Omental fat pad (tissue), 4 donors: ENCODE results near the gene PAN2. TPM values are rescaled to one million over a fixed set of nuclear protein-coding genes. Genes with fewer than 3 reads are reported as not detected.

Experiments
- ATAC-seq: fragments of 150-250 bp; one replicate; pipeline ENCODE4 v1.9.1; 2016; ENCODE audit warnings: mild to moderate bottlenecking, moderate library complexity; ENCODE audit not compliant: low FRiP score
- DNase-seq: peaks from one replicate; pipeline ENCODE4 v3.0.0-alpha.2; 2019; ENCODE audit warnings: low spot score
- total RNA-seq, 4 donors: library from RNA; depleted of rRNA; stranded (reverse); fragments of >200 nt; gene quantifications; one replicate each; pipeline ENCODE4 v1.1.0, GENCODE V29; 2016
- TF ChIP-seq, protein P1 (sequence below), 3 donors: fragments of 450-650 bp; IDR thresholded peaks; one replicate each; pipeline ENCODE4 v1.5.1; 2016 to 2017; ENCODE audit warnings: antibody characterized with exemption in 3 of 3, mild to moderate bottlenecking in 3 of 3, moderate library complexity in 2 of 3

PAN2 gene, protein sequence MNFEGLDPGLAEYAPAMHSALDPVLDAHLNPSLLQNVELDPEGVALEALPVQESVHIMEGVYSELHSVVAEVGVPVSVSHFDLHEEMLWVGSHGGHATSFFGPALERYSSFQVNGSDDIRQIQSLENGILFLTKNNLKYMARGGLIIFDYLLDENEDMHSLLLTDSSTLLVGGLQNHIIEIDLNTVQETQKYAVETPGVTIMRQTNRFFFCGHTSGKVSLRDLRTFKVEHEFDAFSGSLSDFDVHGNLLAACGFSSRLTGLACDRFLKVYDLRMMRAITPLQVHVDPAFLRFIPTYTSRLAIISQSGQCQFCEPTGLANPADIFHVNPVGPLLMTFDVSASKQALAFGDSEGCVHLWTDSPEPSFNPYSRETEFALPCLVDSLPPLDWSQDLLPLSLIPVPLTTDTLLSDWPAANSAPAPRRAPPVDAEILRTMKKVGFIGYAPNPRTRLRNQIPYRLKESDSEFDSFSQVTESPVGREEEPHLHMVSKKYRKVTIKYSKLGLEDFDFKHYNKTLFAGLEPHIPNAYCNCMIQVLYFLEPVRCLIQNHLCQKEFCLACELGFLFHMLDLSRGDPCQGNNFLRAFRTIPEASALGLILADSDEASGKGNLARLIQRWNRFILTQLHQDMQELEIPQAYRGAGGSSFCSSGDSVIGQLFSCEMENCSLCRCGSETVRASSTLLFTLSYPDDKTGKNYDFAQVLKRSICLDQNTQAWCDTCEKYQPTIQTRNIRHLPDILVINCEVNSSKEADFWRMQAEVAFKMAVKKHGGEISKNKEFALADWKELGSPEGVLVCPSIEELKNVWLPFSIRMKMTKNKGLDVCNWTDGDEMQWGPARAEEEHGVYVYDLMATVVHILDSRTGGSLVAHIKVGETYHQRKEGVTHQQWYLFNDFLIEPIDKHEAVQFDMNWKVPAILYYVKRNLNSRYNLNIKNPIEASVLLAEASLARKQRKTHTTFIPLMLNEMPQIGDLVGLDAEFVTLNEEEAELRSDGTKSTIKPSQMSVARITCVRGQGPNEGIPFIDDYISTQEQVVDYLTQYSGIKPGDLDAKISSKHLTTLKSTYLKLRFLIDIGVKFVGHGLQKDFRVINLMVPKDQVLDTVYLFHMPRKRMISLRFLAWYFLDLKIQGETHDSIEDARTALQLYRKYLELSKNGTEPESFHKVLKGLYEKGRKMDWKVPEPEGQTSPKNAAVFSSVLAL
- total RNA-seq = 10 to 100 TPM; 17.3 to 57.8 (median 40.7) TPM

DNA sequence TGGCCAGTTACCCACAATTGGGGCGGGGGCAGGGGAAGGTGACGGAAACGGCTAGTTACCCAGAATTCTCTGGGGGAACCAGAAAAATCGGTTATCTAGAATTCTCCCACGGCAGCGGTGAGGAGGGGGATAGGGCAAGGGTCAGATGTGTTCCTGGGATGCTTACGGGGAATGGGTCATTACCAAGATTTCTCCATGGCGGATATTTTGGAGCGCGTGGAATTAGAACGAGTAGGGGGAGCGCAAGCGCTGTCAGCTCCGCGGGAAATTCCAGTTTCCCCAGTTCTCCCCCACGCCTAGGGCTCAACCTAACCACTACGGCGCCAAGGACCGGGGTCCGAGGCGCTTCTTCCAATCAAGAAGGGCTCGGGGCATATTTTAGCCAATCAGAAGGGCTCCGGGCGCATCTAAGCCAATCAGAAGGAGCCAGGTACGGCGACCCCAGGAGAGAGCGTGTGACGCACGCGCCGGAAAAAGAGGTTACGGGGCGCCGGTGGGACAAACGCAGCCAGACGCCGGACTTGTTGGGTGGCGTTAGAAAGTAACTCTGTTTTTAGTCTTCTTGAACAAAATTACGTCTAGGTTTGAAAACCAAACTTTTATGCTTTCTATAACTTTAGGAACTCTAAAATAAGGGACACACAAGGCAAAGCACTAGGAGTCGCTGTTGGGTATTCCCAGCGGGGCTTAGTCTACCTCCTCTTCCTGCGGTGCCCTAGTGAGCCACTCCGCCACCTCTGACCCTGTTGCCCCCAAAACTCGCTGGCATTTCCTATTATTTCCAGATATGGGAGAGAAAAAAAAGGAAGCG is at the start of gene PAN2:
Gene PAN2, minus strand, starts transcription at position 322 of the 811 bp plus-strand sequence. CDS start 906 bp downstream, outside the sequence.
- TF ChIP-seq, protein P1, sequence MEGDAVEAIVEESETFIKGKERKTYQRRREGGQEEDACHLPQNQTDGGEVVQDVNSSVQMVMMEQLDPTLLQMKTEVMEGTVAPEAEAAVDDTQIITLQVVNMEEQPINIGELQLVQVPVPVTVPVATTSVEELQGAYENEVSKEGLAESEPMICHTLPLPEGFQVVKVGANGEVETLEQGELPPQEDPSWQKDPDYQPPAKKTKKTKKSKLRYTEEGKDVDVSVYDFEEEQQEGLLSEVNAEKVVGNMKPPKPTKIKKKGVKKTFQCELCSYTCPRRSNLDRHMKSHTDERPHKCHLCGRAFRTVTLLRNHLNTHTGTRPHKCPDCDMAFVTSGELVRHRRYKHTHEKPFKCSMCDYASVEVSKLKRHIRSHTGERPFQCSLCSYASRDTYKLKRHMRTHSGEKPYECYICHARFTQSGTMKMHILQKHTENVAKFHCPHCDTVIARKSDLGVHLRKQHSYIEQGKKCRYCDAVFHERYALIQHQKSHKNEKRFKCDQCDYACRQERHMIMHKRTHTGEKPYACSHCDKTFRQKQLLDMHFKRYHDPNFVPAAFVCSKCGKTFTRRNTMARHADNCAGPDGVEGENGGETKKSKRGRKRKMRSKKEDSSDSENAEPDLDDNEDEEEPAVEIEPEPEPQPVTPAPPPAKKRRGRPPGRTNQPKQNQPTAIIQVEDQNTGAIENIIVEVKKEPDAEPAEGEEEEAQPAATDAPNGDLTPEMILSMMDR (IDR thresholded peaks at IDR 0.05) = no peak
- ATAC-seq (peak; percentile 99), DNase-seq (peak; percentile 87)

DNA sequence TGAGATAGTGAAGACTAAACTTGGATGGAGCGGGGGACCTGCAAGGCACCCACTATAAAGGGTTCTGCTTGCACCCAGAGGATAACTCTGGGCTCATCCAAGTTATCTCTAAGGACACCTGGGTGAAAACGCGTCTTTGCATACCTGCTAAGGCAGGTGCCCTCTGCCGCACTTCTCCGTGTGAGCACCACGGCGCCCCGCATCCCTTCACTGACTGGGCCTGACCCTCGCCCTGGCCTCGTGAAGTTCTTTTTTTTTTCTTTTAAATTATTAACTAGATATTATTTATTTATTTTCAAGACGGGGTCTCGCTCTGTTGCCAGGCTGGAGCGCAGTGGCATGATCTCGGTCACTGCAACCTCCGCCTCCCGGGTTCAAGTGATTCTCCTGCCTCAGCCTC is 48.8 kb upstream of the PAN2 start:
- no peak for ATAC-seq
- TF ChIP-seq, protein P1 (IDR thresholded peaks at IDR 0.05) = no peak
- DNase-seq = no peak

GRCh38 chr12:56377989-56378316 is 44.2 kb upstream of the PAN2 start:
- DNase-seq (no peak), ATAC-seq (no peak)
- TF ChIP-seq, protein P1 (IDR thresholded peaks at IDR 0.05) = no peak

GRCh38 chr12:56377310-56377988 is 43.6 kb upstream of the PAN2 start:
- TF ChIP-seq, protein P1 (IDR thresholded peaks at IDR 0.05) = no peak
- DNase-seq (no peak), ATAC-seq (no peak)

- TF ChIP-seq, protein P1 (IDR thresholded peaks at IDR 0.05) = no peak
- ATAC-seq (no peak), DNase-seq (no peak)
Measured at GRCh38 chr12:56375598-56376434, 42.0 kb upstream of the PAN2 start.
